Lower lobe of right lung (tissue), 2 donors: ENCODE measurements around the gene FNIP2. TPM values are rescaled to one million over a fixed set of nuclear protein-coding genes. Genes with fewer than 3 reads are reported as not detected.
"Not testable (repeated sequence)": the region's sequence is repeated elsewhere in the genome, so short reads cannot be mapped to it uniquely, and the experiment has no call there.

Experiments used
- ATAC-seq, 2 donors: fragments of 200-7000 bp; cut with Tn5 transposase; one replicate each; pipeline ENCODE4 v1.9.1; 2020 to 2022; ENCODE audit warnings: mild to moderate bottlenecking in 2 of 2, moderate library complexity in 2 of 2
- DNase-seq: peaks from one replicate; pipeline ENCODE4 v3.0.0-alpha.2; 2020
- H3K27ac ChIP-seq: fragments of 200-600 bp; one replicate; pipeline ENCODE4 v1.8.0; 2022
- H3K27me3 ChIP-seq: fragments of 200-600 bp; one replicate; pipeline ENCODE4 v1.8.0; 2022; ENCODE audit warnings: low read depth
- H3K36me3 ChIP-seq: fragments of 200-600 bp; one replicate; pipeline ENCODE4 v1.8.0; 2022; ENCODE audit warnings: mild to moderate bottlenecking
- H3K4me1 ChIP-seq: fragments of 200-600 bp; one replicate; pipeline ENCODE4 v1.8.0; 2022
- H3K4me3 ChIP-seq: fragments of 200-600 bp; one replicate; pipeline ENCODE4 v1.8.0; 2022; ENCODE audit warnings: mild to moderate bottlenecking
- H3K9me3 ChIP-seq: fragments of 200-600 bp; one replicate; pipeline ENCODE4 v1.8.0; 2022
- CTCF ChIP-seq: fragments of 200-600 bp; IDR thresholded peaks from one replicate; pipeline ENCODE4 v1.8.0; 2022; ENCODE audit warnings: antibody characterized with exemption, mild to moderate bottlenecking
- intact Hi-C: fragments of 100-400 bp; cut with DNase I; formaldehyde crosslinking; loops from one replicate; pipeline ENCODE4 v1.11.0; 2022
- total RNA-seq: library from RNA; stranded (reverse); fragmentation: NEBNext Ultra II Directional; extraction: Animal tissue kit (Norgen Biotek cat#: 25700); gene quantifications from one replicate; pipeline ENCODE4 v1.2.1, GENCODE V29; 2021
- donor health status: DM: no; HTN: yes; CAD: no; lungs with severe emphysema.

Gene FNIP2
- total RNA-seq, 1 donor from 2014 or later, result 90.7 TPM

DNA sequence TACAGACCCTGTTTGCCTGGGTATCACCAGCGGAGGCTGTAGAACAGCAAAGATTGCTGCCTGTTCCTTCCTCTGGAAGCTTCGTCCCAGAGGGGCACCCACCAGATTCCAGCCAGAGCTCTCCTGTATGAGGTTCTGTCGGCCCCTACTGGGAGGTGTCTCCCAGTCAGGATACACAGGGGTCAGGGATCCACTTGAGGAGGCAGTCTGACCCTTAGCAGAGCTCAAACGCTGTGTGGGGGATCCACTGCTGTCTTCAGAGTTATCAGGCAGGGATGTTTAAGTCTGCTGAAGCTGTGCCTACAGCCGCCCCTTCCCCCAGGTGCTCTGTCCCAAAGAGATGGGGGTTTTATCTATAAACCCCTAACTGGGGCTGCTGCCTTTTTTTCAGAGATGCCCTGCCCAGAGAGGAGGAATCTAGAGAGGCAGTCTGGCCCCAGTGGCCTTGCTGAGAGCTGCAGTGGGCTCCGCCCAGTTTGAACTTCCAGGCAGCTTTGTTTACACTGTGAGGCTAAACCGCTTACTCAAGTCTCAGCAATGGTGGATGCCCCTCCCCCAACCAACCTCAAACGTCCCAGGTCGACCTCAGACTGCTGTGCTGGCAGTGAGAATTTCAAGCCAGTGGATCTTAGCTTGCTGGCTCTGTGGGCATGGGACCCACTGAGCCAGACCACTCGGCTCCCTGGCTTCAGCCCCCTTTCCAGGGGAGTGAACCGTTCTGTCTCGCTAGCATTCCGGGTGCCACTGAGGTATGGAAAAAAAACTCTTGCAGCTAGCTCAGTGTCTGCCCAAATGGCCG, 133.7 kb downstream of the FNIP2 start:
- H3K27ac ChIP-seq, H3K4me3 ChIP-seq, H3K27me3 ChIP-seq, intact Hi-C loops, H3K9me3 ChIP-seq, H3K4me1 ChIP-seq: not testable (repeated sequence)
- peak; percentile 8 for TF ChIP-seq CTCF
- ATAC-seq (peak; percentile 75 to 90), DNase-seq (peak; percentile 78)
- H3K36me3 ChIP-seq, result peaks cover 34% of the 10 kb centered on the region

DNA sequence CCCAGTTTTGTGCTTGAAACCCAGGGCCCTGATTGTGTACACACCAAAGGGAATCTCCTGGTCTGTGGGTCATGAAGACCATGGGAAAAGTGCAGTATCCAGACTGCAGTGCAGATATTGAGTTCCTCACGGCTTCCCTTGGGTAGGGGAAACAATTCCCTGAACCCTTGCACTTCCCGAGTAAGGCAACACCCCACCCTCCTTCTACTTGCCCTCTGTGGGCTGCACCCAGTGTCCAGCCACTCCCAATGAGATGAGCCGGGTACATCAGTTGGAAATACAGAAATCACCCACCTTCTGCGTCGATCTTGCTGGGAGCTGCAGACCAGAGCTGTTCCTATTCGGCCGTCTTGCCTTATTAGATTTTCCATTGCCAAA, 134.2 kb downstream of the FNIP2 start:
- no peak overlapping the region for H3K27ac ChIP-seq
- no peaks in the 10 kb centered on the region for H3K27me3 ChIP-seq
- no peak overlapping the region for H3K4me3 ChIP-seq
- intact Hi-C loops, result no loop called here
- peaks cover 34% of the 10 kb centered on the region for H3K36me3 ChIP-seq
- DNase-seq, result no peak
- H3K4me1 ChIP-seq, result peaks cover 7% of the 10 kb centered on the region
- peak in 1 of 2 donors; percentile 11 for ATAC-seq
- TF ChIP-seq CTCF, result no peak
- no peaks in the 10 kb centered on the region for H3K9me3 ChIP-seq

DNA sequence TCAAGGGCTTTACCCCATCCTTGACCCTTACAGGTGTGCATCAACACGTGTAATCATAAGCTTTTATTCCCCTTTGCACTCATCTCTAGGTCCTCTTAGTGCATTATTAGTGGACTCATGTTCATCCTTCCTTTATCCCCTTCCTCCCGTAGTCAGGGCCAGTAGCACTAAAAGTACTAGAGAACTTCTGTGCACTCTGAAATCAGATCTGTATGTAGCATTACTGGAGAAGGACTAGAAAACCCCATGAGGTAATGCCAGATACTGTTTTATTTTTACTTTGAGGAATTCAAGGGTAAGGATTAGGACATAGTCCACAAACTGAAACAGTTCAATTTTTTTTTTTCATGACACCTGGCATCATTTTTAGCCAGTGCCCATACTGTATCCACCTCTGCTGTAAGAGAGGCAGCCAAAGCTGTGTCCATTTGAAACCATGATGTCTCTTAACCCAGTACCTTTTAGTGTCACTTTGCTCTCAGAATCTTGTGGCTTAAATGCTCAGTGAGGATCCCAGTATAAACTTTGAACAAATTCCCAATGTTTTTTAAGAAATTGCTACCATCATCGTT, 134.7 kb downstream of the FNIP2 start:
- H3K9me3 ChIP-seq, result no peaks in the 10 kb centered on the region
- no peak for TF ChIP-seq CTCF
- H3K27ac ChIP-seq, result no peak overlapping the region
- intact Hi-C loops, result no loop called here
- H3K4me1 ChIP-seq, result peaks cover 7% of the 10 kb centered on the region
- H3K36me3 ChIP-seq, result peaks cover 34% of the 10 kb centered on the region
- H3K4me3 ChIP-seq, result no peak overlapping the region
- H3K27me3 ChIP-seq, result no peaks in the 10 kb centered on the region
- ATAC-seq (no peak), DNase-seq (no peak)

DNA sequence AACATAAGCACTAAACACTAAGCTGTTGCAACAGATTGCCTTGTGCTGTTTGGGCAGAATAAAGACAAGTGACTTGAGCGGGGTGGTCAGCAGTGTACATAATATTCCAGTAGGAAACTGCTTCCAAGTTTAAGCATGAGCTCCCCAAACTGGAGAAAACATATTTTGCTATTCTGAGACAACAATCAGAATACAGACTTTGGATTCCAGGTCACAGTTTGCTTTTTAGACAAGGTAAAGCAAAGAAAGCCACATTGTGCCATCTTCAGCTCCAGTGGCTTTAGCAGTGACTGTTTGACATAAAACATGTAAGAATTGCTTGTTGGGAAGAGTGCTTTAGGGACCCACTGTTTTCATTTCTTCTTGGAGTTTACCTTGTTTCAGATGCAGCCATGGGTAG, 136.0 kb downstream of the FNIP2 start:
- Histone ChIP-seq H3K36me3 (peaks cover 34% of the 10 kb centered on the region), H3K27me3 (no peaks in the 10 kb centered on the region), H3K4me1 (peaks cover 7% of the 10 kb centered on the region), H3K4me3 (no peak overlapping the region), H3K27ac (no peak overlapping the region), H3K9me3 (no peaks in the 10 kb centered on the region)
- TF ChIP-seq CTCF, result no peak
- no peak for DNase-seq
- ATAC-seq, result no peak
- intact Hi-C loops, result no loop called here

DNA sequence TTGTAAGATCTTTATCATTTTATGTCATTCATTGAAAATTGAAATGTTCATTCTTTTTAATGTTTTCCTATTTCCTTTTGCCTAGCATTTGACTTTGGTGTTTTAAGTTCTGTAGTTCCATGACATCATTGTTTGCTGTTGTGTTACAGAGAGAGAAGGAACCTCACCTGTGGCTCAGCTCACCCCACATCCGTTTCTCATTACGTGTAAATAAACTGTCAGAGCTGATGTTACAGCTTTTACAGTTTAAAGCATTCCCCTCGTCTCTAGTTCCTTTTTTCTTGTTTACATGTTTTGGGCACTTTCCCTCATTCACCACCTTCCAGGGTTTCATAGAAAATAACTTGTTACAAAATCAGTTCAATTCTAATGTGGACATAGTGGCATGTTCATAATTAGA, 137.2 kb downstream of the FNIP2 start:
- Histone ChIP-seq H3K9me3 (no peaks in the 10 kb centered on the region), H3K27me3 (no peaks in the 10 kb centered on the region), H3K27ac (no peak overlapping the region), H3K36me3 (peaks cover 34% of the 10 kb centered on the region), H3K4me1 (peaks cover 7% of the 10 kb centered on the region), H3K4me3 (no peak overlapping the region)
- ATAC-seq, result no peak
- DNase-seq, result no peak
- TF ChIP-seq CTCF, result no peak
- intact Hi-C loops, result no loop called here
